Measurements from ENCODE around the gene GPC3. TPM values are rescaled to one million over a fixed set of nuclear protein-coding genes. Genes with fewer than 3 reads are reported as not detected.

The GPC3 gene
- total RNA-seq, 4 donors from 2014 or later, result 0.82 to 4.9 (median 1.8) TPM

GRCh38 chrX:133646719-133647116, 338.7 kb downstream of the GPC3 start:
- TF ChIP-seq POLR2A (IDR thresholded peaks at IDR 0.05) (no peak), POLR2AphosphoS5 (IDR thresholded peaks at IDR 0.05) (no peak), CTCF (IDR thresholded peaks at IDR 0.05) (no peak), EP300 (IDR thresholded peaks at IDR 0.05; ENCODE audit: low read depth) (no peak)
- in situ Hi-C loops (cut with MboI; ENCODE audit: low pct_ligation_motif_present in 1 of 4, low pct_unique_long_range_greater_than_20kb in 1 of 4, low sequenced_read_pairs in 3 of 4) (no loop called here), intact Hi-C loops (cut with DNase I; ENCODE audit: low total_unique reads) (no loop called here)
- Histone ChIP-seq H3K36me3 (no peaks in the 10 kb centered on the region), H3K9me3 (no peaks in the 10 kb centered on the region), H3K27me3 (no peaks in the 10 kb centered on the region), H3K4me3 (no peak overlapping the region), H3K27ac (no peak overlapping the region), H3K4me1 (no peaks in the 10 kb centered on the region)
- WGBS, 2 donors (ENCODE audit: low coverage in 1 of 2), result 77 to 80% methylated on average over 3 of the region's 3 CpGs
- no peak for DNase-seq

DNA sequence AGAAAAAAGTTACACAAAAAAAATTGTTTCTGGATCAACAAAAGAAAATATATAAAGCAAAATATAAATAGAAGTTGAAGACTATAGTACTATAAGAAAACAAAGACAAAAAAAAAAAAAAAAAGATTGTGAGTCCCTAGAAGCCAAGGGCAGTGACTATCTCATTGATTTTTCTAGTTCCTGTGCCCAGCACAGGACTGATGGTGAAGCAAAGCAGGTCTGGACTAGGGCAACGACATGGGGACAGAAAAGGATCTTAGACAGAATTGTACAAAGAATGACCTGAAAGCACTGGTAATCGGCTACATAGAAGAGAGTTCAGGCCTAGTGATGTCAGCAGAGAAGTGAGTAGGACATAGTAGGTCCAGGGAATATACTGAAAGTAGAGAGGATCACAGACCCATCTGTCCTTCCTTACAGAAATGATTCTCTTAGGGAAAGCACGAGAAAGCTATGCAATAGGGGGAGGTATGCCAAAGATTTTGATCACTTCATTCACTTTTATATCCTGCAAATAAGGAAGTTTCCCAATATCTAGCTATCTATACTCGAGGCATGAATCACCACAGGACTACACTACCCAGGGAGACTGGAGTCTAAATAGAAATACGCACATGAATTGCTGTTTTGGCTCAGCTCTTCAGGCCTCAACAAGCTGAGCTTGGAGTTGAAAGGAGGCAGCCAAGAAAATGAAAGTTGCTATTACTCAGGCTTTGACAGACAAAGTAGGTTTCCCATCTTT, 339.2 kb downstream of the GPC3 start:
- DNase-seq, result no peak
- Histone ChIP-seq H3K9me3 (no peaks in the 10 kb centered on the region), H3K27ac (no peak overlapping the region), H3K4me3 (no peak overlapping the region), H3K27me3 (no peaks in the 10 kb centered on the region), H3K4me1 (no peaks in the 10 kb centered on the region), H3K36me3 (no peaks in the 10 kb centered on the region)
- WGBS, 2 donors (ENCODE audit: low coverage in 1 of 2), result 0 to 45% methylated on average over 1 to 5 of the region's 5 CpGs
- TF ChIP-seq EP300 (IDR thresholded peaks at IDR 0.05; ENCODE audit: low read depth), result no peak
- TF ChIP-seq CTCF (IDR thresholded peaks at IDR 0.05), result no peak
- TF ChIP-seq POLR2AphosphoS5 (IDR thresholded peaks at IDR 0.05), result no peak
- no peak for TF ChIP-seq POLR2A (IDR thresholded peaks at IDR 0.05)
- in situ Hi-C loops (cut with MboI; ENCODE audit: low pct_ligation_motif_present in 1 of 4, low pct_unique_long_range_greater_than_20kb in 1 of 4, low sequenced_read_pairs in 3 of 4), result no loop called here
- intact Hi-C loops (cut with DNase I; ENCODE audit: low total_unique reads), result no loop called here

DNA sequence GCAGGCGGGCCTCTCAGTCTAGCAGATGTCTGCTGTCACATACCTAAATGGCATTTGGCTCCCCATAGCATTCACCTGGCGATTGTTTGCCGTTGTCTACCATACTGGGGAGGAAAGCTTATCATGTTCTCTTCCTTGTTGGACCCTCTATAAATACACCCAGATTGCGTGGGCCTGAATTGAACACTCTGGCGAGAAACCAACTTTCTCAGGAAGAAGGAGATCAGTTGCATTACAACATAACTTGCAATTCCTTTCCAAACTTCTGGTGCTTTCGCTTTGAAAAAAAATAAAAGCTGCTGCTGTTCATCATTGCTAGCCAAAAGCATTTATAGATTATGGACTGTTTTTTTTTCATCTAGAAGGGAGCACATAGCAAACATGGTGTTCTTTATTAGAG, 340.1 kb downstream of the GPC3 start:
- in situ Hi-C loops (cut with MboI; ENCODE audit: low pct_ligation_motif_present in 1 of 4, low pct_unique_long_range_greater_than_20kb in 1 of 4, low sequenced_read_pairs in 3 of 4) (no loop called here), intact Hi-C loops (cut with DNase I; ENCODE audit: low total_unique reads) (no loop called here)
- no peaks in the 10 kb centered on the region for H3K4me1 ChIP-seq
- H3K27ac ChIP-seq, result no peak overlapping the region
- 53% methylated on average over 6 of the region's 6 CpGs; no CpG with 5 or more reads in 1 of the 2 donors for WGBS, 2 donors (ENCODE audit: low coverage in 1 of 2)
- no peak overlapping the region for H3K4me3 ChIP-seq
- TF ChIP-seq POLR2AphosphoS5 (IDR thresholded peaks at IDR 0.05) (no peak), CTCF (IDR thresholded peaks at IDR 0.05) (no peak), EP300 (IDR thresholded peaks at IDR 0.05; ENCODE audit: low read depth) (no peak), POLR2A (IDR thresholded peaks at IDR 0.05) (no peak)
- no peak for DNase-seq
- no peaks in the 10 kb centered on the region for H3K27me3 ChIP-seq
- no peaks in the 10 kb centered on the region for H3K9me3 ChIP-seq
- H3K36me3 ChIP-seq, result no peaks in the 10 kb centered on the region

- intact Hi-C loops (cut with DNase I; ENCODE audit: low total_unique reads), result no loop called here
- no peak overlapping the region for H3K27ac ChIP-seq
Observed at GRCh38 chrX:133640161-133641015, 345.0 kb downstream of the GPC3 start.

More at GRCh38 chrX:133640161-133641015, 345.0 kb downstream of the GPC3 start:
- Histone ChIP-seq H3K27me3 (no peaks in the 10 kb centered on the region), H3K36me3 (no peaks in the 10 kb centered on the region), H3K4me3 (no peak overlapping the region), H3K9me3 (no peaks in the 10 kb centered on the region), H3K4me1 (no peaks in the 10 kb centered on the region)
- TF ChIP-seq EP300 (IDR thresholded peaks at IDR 0.05; ENCODE audit: low read depth), result no peak
- TF ChIP-seq POLR2A (IDR thresholded peaks at IDR 0.05), result no peak
- TF ChIP-seq POLR2AphosphoS5 (IDR thresholded peaks at IDR 0.05), result no peak
- no peak for TF ChIP-seq CTCF (IDR thresholded peaks at IDR 0.05)
- no peak for DNase-seq
- 60 to 83% methylated on average over 6 to 7 of the region's 7 CpGs for WGBS, 2 donors (ENCODE audit: low coverage in 1 of 2)
- in situ Hi-C loops (cut with MboI; ENCODE audit: low pct_ligation_motif_present in 1 of 4, low pct_unique_long_range_greater_than_20kb in 1 of 4, low sequenced_read_pairs in 3 of 4), result no loop called here
